Thyroid gland (tissue), 4 donors: ENCODE measurements around the gene PTPN6.

Experiments used
- CTCF ChIP-seq, 6 experiments: fragments of 200-600 bp in 3 of 6; fragments of 450-650 bp in 3 of 6; sonication (generic) in 3 of 6; IDR thresholded peaks; one replicate each; pipeline ENCODE4 v1.5.1; 2016 to 2019; ENCODE audit warnings: antibody characterized with exemption in 6 of 6, mild to moderate bottlenecking in 2 of 6, inconsistent platforms in 1 of 6, moderate library complexity in 1 of 6
- POLR2A ChIP-seq, 2 donors: fragments of 450-650 bp; IDR thresholded peaks; one replicate each; pipeline ENCODE4 v1.6.1; 2017; ENCODE audit warnings: antibody characterized with exemption in 2 of 2, mild to moderate bottlenecking in 2 of 2, moderate library complexity in 1 of 2

GRCh38 chr12:6919588-6919987 lies 31.6 kb upstream of the PTPN6 start:
- no peak for TF ChIP-seq CTCF (IDR thresholded peaks at IDR 0.05)
- no peak for TF ChIP-seq POLR2A (IDR thresholded peaks at IDR 0.05)
